GM19025 (cell line): ENCODE data around the gene C2orf42.
"Not testable (repeated sequence)": the region's sequence is repeated elsewhere in the genome, so short reads cannot be mapped to it uniquely, and the experiment has no call there.

Experiments used
- ATAC-seq: cut with Tn5 transposase; IDR thresholded peaks from one replicate; pipeline ENCODE4 v1.9.1; 2021; ENCODE audit warnings: mild to moderate bottlenecking, low read depth, moderate library complexity; ENCODE audit not compliant: unreplicated experiment

Gene C2orf42

GRCh38 chr2:70181363-70181956 is 9.4 kb downstream of the C2orf42 start:
- ATAC-seq = no peak

- no peak for ATAC-seq
These were observed 17.3 kb downstream of the C2orf42 start for GRCh38 chr2:70173520-70173919.

- ATAC-seq = not testable (repeated sequence)
These were observed 21.1 kb downstream of the C2orf42 start for GRCh38 chr2:70169654-70170245.

- ATAC-seq = peak; percentile 84
These were observed 29.7 kb downstream of the C2orf42 start for GRCh38 chr2:70161069-70161534.

GRCh38 chr2:70160545-70160944 is 30.3 kb downstream of the C2orf42 start:
- no peak for ATAC-seq

GRCh38 chr2:70149130-70149686 is 41.6 kb downstream of the C2orf42 start:
- not testable (repeated sequence) for ATAC-seq

- not testable (repeated sequence) for ATAC-seq
These were observed 42.5 kb downstream of the C2orf42 start for GRCh38 chr2:70148211-70148760.

GRCh38 chr2:70145851-70146739 is 44.7 kb downstream of the C2orf42 start:
- no peak for ATAC-seq

GRCh38 chr2:70145144-70145490 is 45.7 kb downstream of the C2orf42 start:
- ATAC-seq = no peak

- no peak for ATAC-seq
These were observed 46.2 kb downstream of the C2orf42 start for GRCh38 chr2:70144443-70145143.

GRCh38 chr2:70143314-70144150 is 47.3 kb downstream of the C2orf42 start:
- ATAC-seq = no peak

GRCh38 chr2:70142590-70143313 is 48.1 kb downstream of the C2orf42 start:
- ATAC-seq = peak; percentile 67

- peak; percentile 40 for ATAC-seq
These were observed 48.8 kb downstream of the C2orf42 start for GRCh38 chr2:70141902-70142589.

- ATAC-seq = peak; percentile 25
These were observed 49.5 kb downstream of the C2orf42 start for GRCh38 chr2:70141212-70141901.

GRCh38 chr2:70140791-70141211 is 50.0 kb downstream of the C2orf42 start:
- ATAC-seq = no peak

- not testable (repeated sequence) for ATAC-seq
These were observed 56.4 kb downstream of the C2orf42 start for GRCh38 chr2:70134323-70134983.
